Dermis blood vessel endothelial cell (primary cell): ENCODE data around the gene CSMD2. TPM values are rescaled to one million over a fixed set of nuclear protein-coding genes. Genes with fewer than 3 reads are reported as not detected.

Experiments
- DNase-seq: peaks from one replicate; pipeline ENCODE4 v3.0.0; 2010
- total RNA-seq: library from RNA; depleted of rRNA; stranded (reverse); fragments of >200 nt; gene quantifications from 2 replicates; pipeline ENCODE4 v1.2.3, GENCODE V29; 2014

CSMD2 gene
- total RNA-seq, 1 donor from 2014 or later, result under 0.01 TPM

DNA sequence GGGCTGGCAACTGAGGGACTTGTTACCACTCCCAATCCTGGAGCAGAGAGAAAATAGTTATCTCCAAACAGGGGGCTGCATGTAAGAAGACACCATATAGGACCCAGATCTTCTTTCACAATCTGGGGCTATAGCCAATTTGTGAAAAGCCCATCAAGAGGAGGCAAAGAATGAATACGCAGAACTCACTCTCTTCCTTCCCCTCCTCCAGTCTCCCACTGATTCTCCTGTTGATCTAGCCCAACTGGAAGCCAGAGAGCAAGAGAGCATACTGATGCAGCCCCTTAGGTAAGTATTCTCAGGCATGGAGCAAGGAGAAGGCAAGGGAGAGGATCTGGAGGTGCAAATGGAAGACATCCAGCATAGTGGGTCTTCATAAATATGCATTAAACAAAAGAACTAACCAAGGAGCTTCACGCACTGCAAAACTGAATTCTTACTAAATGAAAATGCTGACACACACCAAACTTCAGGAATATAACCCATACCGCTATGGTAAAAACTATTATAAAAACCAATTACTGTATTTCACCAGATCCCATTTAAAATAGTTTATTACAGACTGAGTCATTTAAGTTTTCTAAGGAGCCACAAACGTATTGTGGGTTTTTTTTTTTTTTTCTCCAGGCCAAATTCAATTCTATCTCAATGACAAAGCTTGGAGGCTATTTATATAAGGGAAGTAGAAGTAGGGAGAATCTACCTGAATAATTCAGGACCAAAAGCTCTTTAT, 316.7 kb downstream of the CSMD2 start:
- DNase-seq, result no peak

DNA sequence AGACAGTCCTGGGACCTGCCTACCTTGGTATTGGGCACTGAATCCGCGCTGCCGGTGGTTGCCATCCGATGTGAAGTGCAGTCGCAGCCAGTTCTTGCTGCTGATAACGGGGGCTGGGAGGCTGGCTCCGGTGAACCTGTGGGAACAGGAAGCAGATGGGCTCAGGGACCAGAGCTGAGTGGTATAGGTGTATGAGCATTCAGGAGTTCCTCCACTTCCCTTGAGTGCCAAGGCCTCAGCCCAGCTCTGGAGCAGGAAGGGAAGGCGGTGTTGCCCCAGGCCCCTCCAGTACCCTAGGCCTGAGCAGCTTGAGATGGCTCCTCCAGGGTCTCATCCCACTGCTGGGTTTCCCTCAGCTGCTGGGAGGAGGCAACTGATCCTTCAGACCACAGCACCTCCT, 318.2 kb downstream of the CSMD2 start:
- no peak for DNase-seq

GRCh38 chr1:33844166-33844565, 320.9 kb downstream of the CSMD2 start:
- DNase-seq, result no peak

DNA sequence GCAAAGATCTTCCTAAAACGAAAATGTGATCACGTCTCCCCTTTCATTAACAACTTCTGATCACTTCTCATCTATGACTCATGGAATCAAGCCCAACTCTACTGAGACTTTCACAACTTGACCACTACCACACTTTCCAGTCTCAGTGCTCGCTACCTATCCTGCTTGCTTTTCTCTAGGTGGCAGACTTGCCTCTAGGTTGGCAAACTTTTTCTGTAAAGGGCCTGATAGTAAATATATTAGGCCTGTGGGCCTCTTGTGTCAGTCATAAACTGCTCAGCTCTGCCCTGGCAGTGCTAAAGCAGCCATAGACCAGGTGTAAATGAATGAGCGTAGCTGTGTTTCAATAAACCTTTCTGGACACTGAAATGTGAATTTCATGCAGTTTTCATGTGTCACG, 322.7 kb downstream of the CSMD2 start:
- DNase-seq, result no peak

DNA sequence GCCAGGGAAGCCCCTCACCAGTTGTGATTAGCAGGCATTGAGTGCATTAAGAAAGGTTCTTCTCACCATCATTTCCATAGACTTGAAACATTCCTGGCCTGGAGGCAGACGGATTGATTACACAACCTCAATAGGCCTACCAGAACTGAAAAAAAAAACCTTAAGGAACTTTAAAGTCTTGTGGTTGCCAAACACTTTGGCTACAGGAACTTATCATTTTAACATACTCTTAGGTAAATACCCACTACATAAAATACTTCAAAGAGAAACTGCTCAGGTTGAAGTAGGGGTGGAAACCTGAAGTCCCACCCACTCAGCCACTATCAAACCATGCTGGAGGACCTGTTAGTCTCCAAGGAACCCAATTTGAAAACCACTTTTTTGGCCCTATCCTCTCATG, 323.5 kb downstream of the CSMD2 start:
- no peak for DNase-seq

- DNase-seq, result no peak
These were observed 327.4 kb downstream of the CSMD2 start for GRCh38 chr1:33837635-33838034.

- no peak for DNase-seq
These were observed 328.1 kb downstream of the CSMD2 start for GRCh38 chr1:33836911-33837310.

- no peak for DNase-seq
These were observed 336.4 kb downstream of the CSMD2 start for GRCh38 chr1:33828654-33829053.

- DNase-seq, result no peak
These were observed 337.0 kb downstream of the CSMD2 start for GRCh38 chr1:33828059-33828458.

DNA sequence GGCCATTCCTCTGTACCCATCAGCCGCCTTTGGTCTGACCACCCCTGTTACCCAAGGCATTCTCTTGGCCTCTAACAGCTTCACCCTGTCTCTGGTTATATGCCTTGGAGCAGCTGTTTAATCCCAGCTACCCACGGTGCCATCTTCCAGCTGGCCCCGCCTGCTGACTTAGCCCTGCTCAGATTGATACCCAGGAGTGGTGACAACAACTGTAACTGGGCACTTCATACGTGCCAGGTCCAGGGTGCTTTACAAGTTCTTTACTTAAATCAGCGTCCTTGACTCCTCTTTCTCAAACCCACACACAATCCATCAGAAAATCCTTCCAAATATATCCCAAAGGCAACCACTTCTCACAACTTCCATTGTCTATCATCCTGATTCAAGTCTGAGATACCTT, 338.3 kb downstream of the CSMD2 start:
- DNase-seq, result no peak

DNA sequence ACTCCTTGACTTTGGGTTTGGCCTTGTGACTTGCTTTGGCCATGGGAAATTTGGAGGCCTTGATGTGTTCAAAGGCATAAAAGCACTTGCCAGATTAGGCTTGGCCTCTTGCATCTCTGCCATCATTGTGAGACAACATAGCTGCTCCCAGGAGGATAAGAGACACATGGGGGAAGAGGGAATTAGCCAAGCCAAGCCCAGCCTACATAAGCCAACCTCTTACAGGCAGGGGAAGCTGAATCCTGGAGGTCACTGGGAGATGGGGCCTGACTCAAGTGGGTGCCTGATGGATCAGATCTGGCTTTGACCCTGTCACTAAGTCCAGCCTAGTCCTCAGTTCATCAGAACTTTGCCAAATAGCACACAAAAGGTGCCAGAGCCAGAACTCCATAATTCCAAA, 338.7 kb downstream of the CSMD2 start:
- DNase-seq, result no peak

- DNase-seq, result no peak
These were observed 339.5 kb downstream of the CSMD2 start for GRCh38 chr1:33825506-33825905.

- DNase-seq, result no peak
These were observed 340.1 kb downstream of the CSMD2 start for GRCh38 chr1:33824971-33825370.

GRCh38 chr1:33824321-33824720, 340.7 kb downstream of the CSMD2 start:
- DNase-seq, result no peak

GRCh38 chr1:33823830-33824229, 341.2 kb downstream of the CSMD2 start:
- no peak for DNase-seq

DNA sequence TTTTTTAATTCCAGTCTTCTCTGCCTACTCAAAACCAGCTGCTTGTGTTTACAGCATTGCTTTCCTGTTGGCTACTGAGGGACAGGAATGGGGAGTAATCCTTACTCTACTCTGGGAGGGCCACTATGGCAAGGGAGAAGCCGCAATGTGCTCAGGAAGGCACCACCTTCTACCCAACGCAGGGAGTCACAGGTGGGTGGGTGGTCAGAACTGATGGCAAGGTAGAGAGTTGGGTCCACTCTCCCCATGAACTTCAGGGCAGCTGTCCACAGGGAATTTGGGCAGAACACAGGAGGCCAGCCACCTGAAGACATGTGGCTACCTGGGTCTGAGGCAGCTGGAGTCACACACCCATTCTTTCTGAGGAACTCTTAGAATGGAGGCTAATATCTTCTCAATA, 341.6 kb downstream of the CSMD2 start:
- DNase-seq, result no peak

GRCh38 chr1:33822396-33822795, 342.6 kb downstream of the CSMD2 start:
- DNase-seq, result no peak

DNA sequence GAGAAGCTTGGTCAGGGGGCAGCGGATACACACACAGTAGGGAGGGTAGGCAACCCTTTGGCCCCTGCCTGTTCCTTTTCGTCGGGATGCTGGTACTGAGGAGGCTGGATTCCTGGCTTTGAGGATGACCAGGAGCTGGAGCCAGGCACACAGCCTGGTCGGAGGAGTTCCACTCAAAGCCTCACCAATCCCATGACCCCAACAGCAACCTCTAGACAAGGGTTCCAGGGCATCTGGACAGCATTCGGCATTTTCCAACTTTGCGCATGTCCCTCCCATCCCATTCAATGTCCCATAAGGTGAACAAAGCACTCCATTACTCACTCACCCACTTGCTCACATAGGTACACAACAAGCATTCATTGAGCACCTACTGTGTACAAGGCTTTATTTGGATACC, 343.7 kb downstream of the CSMD2 start:
- DNase-seq, result no peak

- no peak for DNase-seq
These were observed 344.2 kb downstream of the CSMD2 start for GRCh38 chr1:33820804-33821203.

DNA sequence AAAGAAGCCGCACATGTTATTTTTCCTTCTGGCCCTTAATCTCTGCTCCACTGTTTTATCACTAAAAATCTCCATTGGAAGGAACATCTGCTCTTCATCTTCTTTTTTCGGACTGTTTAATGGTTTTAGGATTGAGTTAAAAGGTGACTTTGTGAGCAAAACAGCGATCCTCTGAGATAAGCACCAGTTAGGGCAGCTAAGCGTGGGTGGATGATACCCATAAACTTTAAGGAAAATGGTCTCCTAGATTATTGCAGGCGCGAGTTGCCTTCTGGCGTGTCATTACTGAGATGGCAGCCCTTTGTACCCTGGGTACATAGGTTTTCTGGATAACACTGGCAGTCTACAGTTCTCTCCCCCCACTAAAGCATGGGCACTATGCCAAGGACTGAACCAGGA, 345.1 kb downstream of the CSMD2 start:
- no peak for DNase-seq

DNA sequence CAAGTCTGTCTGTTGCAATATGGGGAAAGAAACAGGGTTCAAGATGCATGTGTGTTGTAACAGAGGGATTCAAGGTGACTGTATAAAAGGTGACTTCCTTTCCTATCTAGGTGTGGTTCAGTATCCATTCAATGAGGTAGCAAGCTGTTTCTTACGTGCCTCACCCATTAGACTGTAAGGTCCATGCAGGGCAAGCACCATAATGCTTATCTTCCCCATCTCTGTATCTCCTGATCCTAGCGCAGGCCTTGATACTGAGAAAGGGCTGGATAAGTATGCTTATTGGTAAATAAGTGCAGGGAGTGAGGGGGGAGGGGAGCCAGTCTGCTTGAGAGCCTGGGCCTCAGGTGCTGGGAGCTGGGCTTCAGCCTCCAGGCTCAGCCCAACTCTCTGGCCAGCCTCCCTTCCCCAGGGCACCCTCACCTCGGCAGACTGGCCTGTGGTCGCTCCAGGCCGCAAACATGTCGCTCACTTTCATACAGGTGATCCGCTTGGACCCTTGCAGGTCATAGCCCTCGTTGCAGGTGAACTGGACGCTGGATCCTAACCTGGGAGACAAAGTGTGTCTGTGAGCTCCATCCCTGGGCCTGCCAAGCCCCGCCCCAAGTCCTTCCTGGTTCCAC, 345.6 kb downstream of the CSMD2 start:
- DNase-seq, result no peak

DNA sequence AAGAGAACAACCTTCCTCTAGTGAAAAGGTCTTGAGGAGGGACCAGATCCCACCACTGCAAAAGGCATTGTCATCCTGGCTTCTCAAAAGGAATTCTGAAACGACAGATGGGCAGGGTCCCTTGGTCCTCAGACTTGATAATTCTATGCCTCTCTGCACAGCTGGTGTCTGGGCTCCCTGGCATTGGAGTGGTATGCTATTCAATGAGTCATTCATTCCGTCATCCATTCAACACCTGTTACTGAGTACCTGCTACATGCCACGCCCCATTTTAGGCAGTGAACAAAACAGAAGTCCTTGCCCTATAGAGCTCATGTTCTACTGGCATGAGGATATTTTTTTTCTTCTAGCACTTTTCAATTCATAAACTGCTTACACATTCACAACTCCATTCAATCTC, 347.0 kb downstream of the CSMD2 start:
- no peak for DNase-seq

DNA sequence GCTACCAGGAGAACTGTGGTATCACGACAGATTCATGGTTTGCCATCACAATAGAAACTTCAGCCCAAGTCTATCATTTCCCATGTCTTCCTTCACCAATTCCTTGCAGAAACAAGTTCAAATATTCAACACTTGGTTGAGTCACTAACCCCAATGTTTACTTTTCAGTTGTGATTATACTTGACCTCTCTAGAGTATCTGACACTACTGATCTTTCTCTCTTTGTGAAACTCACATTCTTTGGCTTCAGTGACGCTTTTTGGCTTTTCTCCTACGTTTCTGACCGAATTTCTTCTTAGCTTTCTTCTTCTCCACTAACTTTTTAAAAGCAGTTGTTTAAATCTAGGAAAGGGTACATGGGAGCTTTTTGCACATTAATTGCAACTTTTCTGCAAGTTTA, 350.0 kb downstream of the CSMD2 start:
- DNase-seq, result no peak

DNA sequence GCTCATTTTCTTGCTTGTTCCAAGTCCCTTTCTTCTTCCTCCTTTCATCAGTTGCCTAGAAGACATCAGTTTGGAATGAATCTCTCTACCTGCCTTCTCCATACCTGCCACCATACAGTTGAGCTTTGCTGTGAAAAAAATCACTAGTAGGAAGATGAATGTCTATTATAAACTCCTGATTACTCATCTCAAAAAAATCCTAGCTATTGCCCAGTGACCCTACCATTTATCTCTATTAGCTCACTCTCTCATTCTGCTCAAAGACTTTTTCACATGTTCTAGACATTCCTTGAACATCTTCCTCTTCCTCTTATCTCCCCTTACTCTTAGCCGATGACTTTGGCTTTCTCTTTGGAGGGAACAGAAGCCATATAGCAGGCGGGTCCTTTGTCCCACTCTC, 350.9 kb downstream of the CSMD2 start:
- no peak for DNase-seq

DNA sequence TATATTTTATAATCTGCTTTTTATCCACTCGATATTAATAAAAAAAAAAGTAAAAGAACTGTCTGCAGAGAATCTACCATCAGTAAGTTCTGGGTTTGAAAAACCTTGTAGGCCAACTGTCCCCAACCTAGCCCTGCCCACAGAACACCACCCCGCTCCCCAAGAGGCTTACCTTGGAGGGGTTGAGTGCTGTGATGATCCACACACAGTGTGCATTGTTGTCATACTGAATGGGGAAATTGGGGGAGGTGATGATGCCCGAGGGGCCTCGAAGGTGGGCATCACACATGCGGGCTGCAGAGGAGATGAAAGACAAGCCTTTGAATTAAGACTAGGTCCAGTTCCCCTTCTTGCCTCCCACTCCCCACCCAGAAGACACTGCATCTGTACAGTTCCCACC, 354.5 kb downstream of the CSMD2 start:
- DNase-seq, result no peak
